Thyroid gland (tissue), 4 donors: ENCODE results near the gene SLC25A13.

Source experiments
- CTCF ChIP-seq, 6 experiments: fragments of 200-600 bp in 3 of 6; fragments of 450-650 bp in 3 of 6; sonication (generic) in 3 of 6; IDR thresholded peaks; one replicate each; pipeline ENCODE4 v1.5.1; 2016 to 2019; ENCODE audit warnings: antibody characterized with exemption in 6 of 6, mild to moderate bottlenecking in 2 of 6, inconsistent platforms in 1 of 6, moderate library complexity in 1 of 6
- POLR2A ChIP-seq, 2 donors: fragments of 450-650 bp; IDR thresholded peaks; one replicate each; pipeline ENCODE4 v1.6.1; 2017; ENCODE audit warnings: antibody characterized with exemption in 2 of 2, mild to moderate bottlenecking in 2 of 2, moderate library complexity in 1 of 2

- TF ChIP-seq CTCF (IDR thresholded peaks at IDR 0.05) (no peak), POLR2A (IDR thresholded peaks at IDR 0.05) (no peak)
Observed at GRCh38 chr7:96361116-96361857, 39.4 kb upstream of the SLC25A13 start.
